ENCODE data around the gene TBC1D2.
"Not testable (repeated sequence)": the region's sequence is repeated elsewhere in the genome, so short reads cannot be mapped to it uniquely, and the experiment has no call there.

TBC1D2 gene

GRCh38 chr9:98285446-98285845, 30.0 kb upstream of the TBC1D2 start:
- H3K4me3 ChIP-seq (ENCODE audit: control insufficient read depth, low read depth, low read length) = no peak overlapping the region
- no peak for TF ChIP-seq CTCF (IDR thresholded peaks at IDR 0.05; ENCODE audit: control insufficient read depth, insufficient read depth, low read depth, low read length, missing control alignments)
- DNase-seq (ENCODE audit: low read depth) = no peak

- TF ChIP-seq CTCF (IDR thresholded peaks at IDR 0.05; ENCODE audit: control insufficient read depth, insufficient read depth, low read depth, low read length, missing control alignments) = no peak
- no peak overlapping the region for H3K4me3 ChIP-seq (ENCODE audit: control insufficient read depth, low read depth, low read length)
- DNase-seq (ENCODE audit: low read depth) = no peak
Observed at GRCh38 chr9:98284754-98285153, 29.3 kb upstream of the TBC1D2 start.

GRCh38 chr9:98283143-98283542, 27.7 kb upstream of the TBC1D2 start:
- not testable (repeated sequence) for H3K4me3 ChIP-seq (ENCODE audit: control insufficient read depth, low read depth, low read length); DNase-seq (ENCODE audit: low read depth)

GRCh38 chr9:98281281-98281680, 25.8 kb upstream of the TBC1D2 start:
- no peak overlapping the region for H3K4me3 ChIP-seq (ENCODE audit: control insufficient read depth, low read depth, low read length)
- no peak for DNase-seq (ENCODE audit: low read depth)
- no peak for TF ChIP-seq CTCF (IDR thresholded peaks at IDR 0.05; ENCODE audit: control insufficient read depth, insufficient read depth, low read depth, low read length, missing control alignments)

- DNase-seq (ENCODE audit: low read depth) = no peak
- no peak overlapping the region for H3K4me3 ChIP-seq (ENCODE audit: control insufficient read depth, low read depth, low read length)
- TF ChIP-seq CTCF (IDR thresholded peaks at IDR 0.05; ENCODE audit: control insufficient read depth, insufficient read depth, low read depth, low read length, missing control alignments) = no peak
Observed at GRCh38 chr9:98280574-98280973, 25.1 kb upstream of the TBC1D2 start.

- TF ChIP-seq CTCF (IDR thresholded peaks at IDR 0.05; ENCODE audit: control insufficient read depth, insufficient read depth, low read depth, low read length, missing control alignments) = no peak
- DNase-seq (ENCODE audit: low read depth) = no peak
- no peak overlapping the region for H3K4me3 ChIP-seq (ENCODE audit: control insufficient read depth, low read depth, low read length)
Observed at GRCh38 chr9:98280162-98280561, 24.7 kb upstream of the TBC1D2 start.

- no peak overlapping the region for H3K4me3 ChIP-seq (ENCODE audit: control insufficient read depth, low read depth, low read length)
- no peak for TF ChIP-seq CTCF (IDR thresholded peaks at IDR 0.05; ENCODE audit: control insufficient read depth, insufficient read depth, low read depth, low read length, missing control alignments)
- DNase-seq (ENCODE audit: low read depth) = no peak
Observed at GRCh38 chr9:98276907-98277469, 21.5 kb upstream of the TBC1D2 start.
